ENCODE data around the gene ASB13. TPM values are rescaled to one million over a fixed set of nuclear protein-coding genes. Genes with fewer than 3 reads are reported as not detected.

The ASB13 gene
- total RNA-seq, 4 donors from 2014 or later: 11.6 to 18.6 (median 16.5) TPM

GRCh38 chr10:5662708-5663579, 3.5 kb downstream of the ASB13 start:
- H3K27me3 ChIP-seq: no peaks in the 10 kb centered on the region
- no peak for TF ChIP-seq EP300 (IDR thresholded peaks at IDR 0.05)
- no peak for TF ChIP-seq POLR2AphosphoS5 (IDR thresholded peaks at IDR 0.05)
- TF ChIP-seq POLR2A (IDR thresholded peaks at IDR 0.05): no peak
- no peak for TF ChIP-seq CTCF (IDR thresholded peaks at IDR 0.05)
- H3K4me3 ChIP-seq: no peak overlapping the region
- no peaks in the 10 kb centered on the region for H3K9me3 ChIP-seq
- H3K27ac ChIP-seq: no peak overlapping the region
- DNase-seq (ENCODE audit: low spot score in 2 of 2): no peak
- H3K36me3 ChIP-seq: no peaks in the 10 kb centered on the region
- WGBS: 89% methylated on average over 9 of the region's 9 CpGs
- peaks cover 47% of the 10 kb centered on the region for H3K4me1 ChIP-seq

- H3K27ac ChIP-seq: no peak overlapping the region
- DNase-seq (ENCODE audit: low spot score in 2 of 2): no peak
- TF ChIP-seq EP300 (IDR thresholded peaks at IDR 0.05) (no peak), POLR2A (IDR thresholded peaks at IDR 0.05) (no peak), POLR2AphosphoS5 (IDR thresholded peaks at IDR 0.05) (no peak), CTCF (IDR thresholded peaks at IDR 0.05) (no peak)
- H3K9me3 ChIP-seq: no peaks in the 10 kb centered on the region
- 90% methylated on average over 6 of the region's 6 CpGs for WGBS
- H3K4me3 ChIP-seq: no peak overlapping the region
- peaks cover 35% of the 10 kb centered on the region for H3K4me1 ChIP-seq
- H3K36me3 ChIP-seq: no peaks in the 10 kb centered on the region
- H3K27me3 ChIP-seq: no peaks in the 10 kb centered on the region
Observed at GRCh38 chr10:5661043-5661442, 5.4 kb downstream of the ASB13 start.

- Histone ChIP-seq H3K27me3 (no peaks in the 10 kb centered on the region), H3K4me1 (peaks cover 29% of the 10 kb centered on the region), H3K27ac (no peak overlapping the region), H3K4me3 (no peak overlapping the region), H3K9me3 (no peaks in the 10 kb centered on the region), H3K36me3 (no peaks in the 10 kb centered on the region)
- no peak for DNase-seq (ENCODE audit: low spot score in 2 of 2)
- TF ChIP-seq EP300 (IDR thresholded peaks at IDR 0.05): no peak
- no peak for TF ChIP-seq POLR2A (IDR thresholded peaks at IDR 0.05)
- TF ChIP-seq POLR2AphosphoS5 (IDR thresholded peaks at IDR 0.05): no peak
- no peak for TF ChIP-seq CTCF (IDR thresholded peaks at IDR 0.05)
- WGBS: 72% methylated on average over 16 of the region's 16 CpGs
Observed at GRCh38 chr10:5659702-5660528, 6.5 kb downstream of the ASB13 start.

- no peaks in the 10 kb centered on the region for H3K36me3 ChIP-seq
- H3K4me1 ChIP-seq: peaks cover 22% of the 10 kb centered on the region
- H3K27me3 ChIP-seq: no peaks in the 10 kb centered on the region
- H3K4me3 ChIP-seq: no peak overlapping the region
- no peaks in the 10 kb centered on the region for H3K9me3 ChIP-seq
- no peak overlapping the region for H3K27ac ChIP-seq
- DNase-seq (ENCODE audit: low spot score in 2 of 2): no peak
- 85% methylated on average over 20 of the region's 20 CpGs for WGBS
- TF ChIP-seq EP300 (IDR thresholded peaks at IDR 0.05) (no peak), CTCF (IDR thresholded peaks at IDR 0.05) (no peak), POLR2AphosphoS5 (IDR thresholded peaks at IDR 0.05) (no peak), POLR2A (IDR thresholded peaks at IDR 0.05) (no peak)
Observed at GRCh38 chr10:5658871-5659618, 7.3 kb downstream of the ASB13 start.
